SH-SY5Y (cell line): ENCODE data around the gene CHKA.

Source experiments
- GATA2 ChIP-seq: IDR thresholded peaks from 2 replicates; pipeline ENCODE4 v1.6.1; 2011; ENCODE audit warnings: mild to moderate bottlenecking, low read depth, low read length
- GATA3 ChIP-seq: IDR thresholded peaks from 2 replicates; pipeline ENCODE4 v1.6.1; 2011; ENCODE audit warnings: low read depth, mild to moderate bottlenecking, low read length, moderate library complexity

GRCh38 chr11:68040957-68041591, 80.1 kb downstream of the CHKA start:
- TF ChIP-seq GATA2 (no peak), GATA3 (no peak)
